Measurements from ENCODE around the gene PUS7.

The PUS7 gene

DNA sequence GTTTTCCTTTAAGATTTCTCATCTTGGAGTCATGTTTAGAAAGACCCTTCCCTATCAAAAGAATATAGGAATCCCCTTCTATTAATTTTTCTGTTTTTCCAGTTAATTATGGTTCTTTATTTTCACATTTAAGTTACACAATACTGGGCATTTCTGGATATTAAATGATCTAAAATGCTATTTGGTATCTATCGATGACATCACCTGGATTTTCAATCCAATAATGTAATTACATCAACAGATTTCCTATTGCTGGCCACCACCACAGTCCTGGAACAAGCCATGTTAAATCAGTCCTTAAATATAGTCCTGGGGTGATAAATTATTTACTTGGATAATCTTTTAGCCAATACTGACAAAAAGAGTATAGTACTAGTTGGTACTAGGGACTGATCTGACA is 48.0 kb downstream of the PUS7 start:
- no peak overlapping the region for H3K4me2 ChIP-seq (ENCODE audit: low read length)
- no peak overlapping the region for H2AFZ ChIP-seq (ENCODE audit: low read length)
- no peaks in the 10 kb centered on the region for H3F3A ChIP-seq (ENCODE audit: insufficient read depth, low read length)
- no peaks in the 10 kb centered on the region for H4K20me1 ChIP-seq (ENCODE audit: insufficient read depth, low read length)
- no peak overlapping the region for H3K9ac ChIP-seq (ENCODE audit: low read length)
- no peak overlapping the region for H3K4me3 ChIP-seq (ENCODE audit: low read depth, low read length, poor library complexity, severe bottlenecking)
- no peaks in the 10 kb centered on the region for H3K9me3 ChIP-seq (ENCODE audit: low read length)
- no peaks in the 10 kb centered on the region for H3K9me2 ChIP-seq (ENCODE audit: low read depth, low read length)
- no peaks in the 10 kb centered on the region for H3K4me1 ChIP-seq (ENCODE audit: insufficient read depth, low read length, severe bottlenecking)
- H3K27ac ChIP-seq (ENCODE audit: low read depth, low read length, poor library complexity, severe bottlenecking) = no peak overlapping the region
- H3K27me3 ChIP-seq (ENCODE audit: insufficient read depth, low read length) = no peaks in the 10 kb centered on the region
- H3K79me2 ChIP-seq (ENCODE audit: insufficient read depth, low read length) = no peaks in the 10 kb centered on the region
- H3K36me3 ChIP-seq (ENCODE audit: insufficient read depth, low read length) = peaks cover 36% of the 10 kb centered on the region
- TF ChIP-seq, protein P1, sequence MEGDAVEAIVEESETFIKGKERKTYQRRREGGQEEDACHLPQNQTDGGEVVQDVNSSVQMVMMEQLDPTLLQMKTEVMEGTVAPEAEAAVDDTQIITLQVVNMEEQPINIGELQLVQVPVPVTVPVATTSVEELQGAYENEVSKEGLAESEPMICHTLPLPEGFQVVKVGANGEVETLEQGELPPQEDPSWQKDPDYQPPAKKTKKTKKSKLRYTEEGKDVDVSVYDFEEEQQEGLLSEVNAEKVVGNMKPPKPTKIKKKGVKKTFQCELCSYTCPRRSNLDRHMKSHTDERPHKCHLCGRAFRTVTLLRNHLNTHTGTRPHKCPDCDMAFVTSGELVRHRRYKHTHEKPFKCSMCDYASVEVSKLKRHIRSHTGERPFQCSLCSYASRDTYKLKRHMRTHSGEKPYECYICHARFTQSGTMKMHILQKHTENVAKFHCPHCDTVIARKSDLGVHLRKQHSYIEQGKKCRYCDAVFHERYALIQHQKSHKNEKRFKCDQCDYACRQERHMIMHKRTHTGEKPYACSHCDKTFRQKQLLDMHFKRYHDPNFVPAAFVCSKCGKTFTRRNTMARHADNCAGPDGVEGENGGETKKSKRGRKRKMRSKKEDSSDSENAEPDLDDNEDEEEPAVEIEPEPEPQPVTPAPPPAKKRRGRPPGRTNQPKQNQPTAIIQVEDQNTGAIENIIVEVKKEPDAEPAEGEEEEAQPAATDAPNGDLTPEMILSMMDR (IDR thresholded peaks at IDR 0.05; ENCODE audit: low read length) = no peak
- no peak for TF ChIP-seq EZH2 (IDR thresholded peaks at IDR 0.05; ENCODE audit: borderline replicate concordance, low read length)

DNA sequence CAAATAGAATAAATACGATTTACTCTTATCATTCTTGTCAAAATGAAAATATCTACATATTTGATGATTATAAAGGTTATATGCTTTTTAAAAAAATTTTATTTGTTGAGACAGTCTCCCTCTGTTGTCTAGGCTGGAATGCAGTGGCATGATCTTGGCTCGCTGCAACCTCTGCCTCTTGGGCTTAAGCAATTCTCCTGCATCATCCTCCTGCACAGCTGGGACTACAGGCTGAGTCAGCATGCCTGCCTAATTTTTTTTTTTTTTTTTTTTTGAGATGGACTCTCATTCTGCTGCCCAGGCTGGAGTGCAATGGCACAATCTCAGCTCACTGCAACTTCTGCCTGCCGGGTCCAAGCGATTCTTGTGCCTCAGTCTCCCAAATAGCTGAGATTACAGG is 48.9 kb downstream of the PUS7 start:
- Histone ChIP-seq H3F3A (ENCODE audit: insufficient read depth, low read length) (no peaks in the 10 kb centered on the region), H4K20me1 (ENCODE audit: insufficient read depth, low read length) (no peaks in the 10 kb centered on the region), H3K27me3 (ENCODE audit: insufficient read depth, low read length) (no peaks in the 10 kb centered on the region), H3K36me3 (ENCODE audit: insufficient read depth, low read length) (peaks cover 28% of the 10 kb centered on the region), H3K9me3 (ENCODE audit: low read length) (no peaks in the 10 kb centered on the region), H3K27ac (ENCODE audit: low read depth, low read length, poor library complexity, severe bottlenecking) (no peak overlapping the region), H3K9ac (ENCODE audit: low read length) (no peak overlapping the region), H3K79me2 (ENCODE audit: insufficient read depth, low read length) (no peaks in the 10 kb centered on the region), H3K9me2 (ENCODE audit: low read depth, low read length) (no peaks in the 10 kb centered on the region), H3K4me1 (ENCODE audit: insufficient read depth, low read length, severe bottlenecking) (no peaks in the 10 kb centered on the region), H2AFZ (ENCODE audit: low read length) (no peak overlapping the region), H3K4me2 (ENCODE audit: low read length) (no peak overlapping the region), H3K4me3 (ENCODE audit: low read depth, low read length, poor library complexity, severe bottlenecking) (no peak overlapping the region)
- TF ChIP-seq, protein P1 (IDR thresholded peaks at IDR 0.05; ENCODE audit: low read length) = no peak
- TF ChIP-seq EZH2 (IDR thresholded peaks at IDR 0.05; ENCODE audit: borderline replicate concordance, low read length) = no peak

DNA sequence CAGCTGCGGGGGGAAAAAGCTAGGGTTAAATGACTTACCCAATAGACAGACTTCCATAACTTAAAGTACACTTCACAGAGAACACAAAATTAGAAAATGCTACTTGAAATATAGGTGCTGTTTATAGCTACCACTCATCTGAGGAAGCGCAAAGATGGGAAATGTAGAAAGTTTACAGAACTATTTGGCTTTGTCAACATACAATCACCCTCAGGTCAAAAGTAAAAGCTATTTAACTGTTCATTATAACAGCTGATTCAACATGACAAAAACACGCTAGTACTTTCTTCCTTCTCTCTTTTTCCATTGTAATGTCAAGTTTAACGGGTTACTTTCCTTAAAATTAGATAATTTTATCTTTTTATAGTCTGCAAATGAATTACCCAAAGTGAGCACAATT is 51.2 kb downstream of the PUS7 start:
- Histone ChIP-seq H3K4me3 (ENCODE audit: low read depth, low read length, poor library complexity, severe bottlenecking) (no peak overlapping the region), H2AFZ (ENCODE audit: low read length) (no peak overlapping the region), H3K4me2 (ENCODE audit: low read length) (no peak overlapping the region), H4K20me1 (ENCODE audit: insufficient read depth, low read length) (no peaks in the 10 kb centered on the region), H3K27me3 (ENCODE audit: insufficient read depth, low read length) (no peaks in the 10 kb centered on the region), H3K36me3 (ENCODE audit: insufficient read depth, low read length) (peaks cover 18% of the 10 kb centered on the region; the same call in 1 of the 2 replicates), H3K4me1 (ENCODE audit: insufficient read depth, low read length, severe bottlenecking) (no peaks in the 10 kb centered on the region), H3K9ac (ENCODE audit: low read length) (no peak overlapping the region), H3K9me3 (ENCODE audit: low read length) (no peaks in the 10 kb centered on the region), H3K79me2 (ENCODE audit: insufficient read depth, low read length) (no peaks in the 10 kb centered on the region), H3K9me2 (ENCODE audit: low read depth, low read length) (no peaks in the 10 kb centered on the region), H3F3A (ENCODE audit: insufficient read depth, low read length) (no peaks in the 10 kb centered on the region), H3K27ac (ENCODE audit: low read depth, low read length, poor library complexity, severe bottlenecking) (no peak overlapping the region)
- TF ChIP-seq, protein P1 (IDR thresholded peaks at IDR 0.05; ENCODE audit: low read length) = no peak
- TF ChIP-seq EZH2 (IDR thresholded peaks at IDR 0.05; ENCODE audit: borderline replicate concordance, low read length) = no peak
